HG02610 (cell line): ENCODE results near the gene POLR2I.

ENCODE experiments used
- ATAC-seq: cut with Tn5 transposase; IDR thresholded peaks from one replicate; pipeline ENCODE4 v1.9.1; 2021; ENCODE audit warnings: mild to moderate bottlenecking, moderate library complexity; ENCODE audit not compliant: unreplicated experiment

Gene POLR2I

GRCh38 chr19:36064826-36065225 is 49.8 kb downstream of the POLR2I start:
- no peak for ATAC-seq
